Mesothelial cell of epicardium (in vitro differentiated cells): ENCODE measurements around the gene DICER1. TPM values are rescaled to one million over a fixed set of nuclear protein-coding genes. Genes with fewer than 3 reads are reported as not detected.

Experiments used
- DNase-seq, 2 experiments: peaks; one replicate each; pipeline ENCODE4 v3.0.0; 2021; ENCODE audit warnings: low spot score in 2 of 2; ENCODE audit not compliant: unreplicated experiment in 2 of 2
- H3K27ac Mint-ChIP-seq: 2 replicates; pipeline ENCODE4 v1.8.0; 2021; ENCODE audit warnings: mixed read lengths
- H3K27me3 Mint-ChIP-seq: 2 replicates; pipeline ENCODE4 v1.8.0; 2021; ENCODE audit warnings: low read depth, mixed read lengths
- H3K36me3 Mint-ChIP-seq: 2 replicates; pipeline ENCODE4 v1.8.0; 2021; ENCODE audit warnings: mixed read lengths
- H3K4me1 Mint-ChIP-seq: 2 replicates; pipeline ENCODE4 v1.8.0; 2021; ENCODE audit warnings: mixed read lengths
- H3K4me3 Mint-ChIP-seq: 2 replicates; pipeline ENCODE4 v1.8.0; 2021; ENCODE audit warnings: mild to moderate bottlenecking, moderate library complexity, mixed read lengths
- H3K9me3 Mint-ChIP-seq: 2 replicates; pipeline ENCODE4 v1.8.0; 2021; ENCODE audit warnings: mixed read lengths
- total RNA-seq: library from RNA; stranded (reverse); gene quantifications from 3 replicates; pipeline ENCODE4 v1.2.1, GENCODE V29; 2021
- TF ChIP-seq, protein P1 (sequence below): fragments of 200-600 bp; sonication (generic); IDR thresholded peaks from one replicate; pipeline ENCODE4 v1.5.0; 2021; ENCODE audit warnings: antibody characterized with exemption; ENCODE audit not compliant: unreplicated experiment

Gene DICER1
- total RNA-seq, 1 donor from 2014 or later, result 148 TPM

DNA sequence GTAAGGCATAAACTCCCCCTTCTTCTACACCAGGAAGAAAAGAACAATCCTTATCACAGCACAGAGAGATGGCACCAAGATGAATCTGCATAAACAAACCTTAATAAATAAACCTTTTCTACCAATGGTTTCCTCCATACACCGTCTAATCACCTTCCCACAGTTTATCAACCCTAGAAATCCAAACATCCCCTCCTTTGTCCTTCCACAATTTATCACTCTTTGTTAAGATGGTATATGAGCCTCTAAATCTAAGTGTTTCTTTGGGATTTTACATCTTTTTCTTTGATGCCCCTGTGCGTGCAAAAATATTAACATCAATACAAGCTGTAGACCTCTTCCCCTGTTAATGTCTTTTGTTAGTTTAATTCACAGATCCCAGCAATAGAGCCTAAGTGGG, 12.5 kb downstream of the DICER1 start:
- no peak for DNase-seq
- no peak overlapping the region for H3K4me3 Mint-ChIP-seq
- TF ChIP-seq, protein P1, sequence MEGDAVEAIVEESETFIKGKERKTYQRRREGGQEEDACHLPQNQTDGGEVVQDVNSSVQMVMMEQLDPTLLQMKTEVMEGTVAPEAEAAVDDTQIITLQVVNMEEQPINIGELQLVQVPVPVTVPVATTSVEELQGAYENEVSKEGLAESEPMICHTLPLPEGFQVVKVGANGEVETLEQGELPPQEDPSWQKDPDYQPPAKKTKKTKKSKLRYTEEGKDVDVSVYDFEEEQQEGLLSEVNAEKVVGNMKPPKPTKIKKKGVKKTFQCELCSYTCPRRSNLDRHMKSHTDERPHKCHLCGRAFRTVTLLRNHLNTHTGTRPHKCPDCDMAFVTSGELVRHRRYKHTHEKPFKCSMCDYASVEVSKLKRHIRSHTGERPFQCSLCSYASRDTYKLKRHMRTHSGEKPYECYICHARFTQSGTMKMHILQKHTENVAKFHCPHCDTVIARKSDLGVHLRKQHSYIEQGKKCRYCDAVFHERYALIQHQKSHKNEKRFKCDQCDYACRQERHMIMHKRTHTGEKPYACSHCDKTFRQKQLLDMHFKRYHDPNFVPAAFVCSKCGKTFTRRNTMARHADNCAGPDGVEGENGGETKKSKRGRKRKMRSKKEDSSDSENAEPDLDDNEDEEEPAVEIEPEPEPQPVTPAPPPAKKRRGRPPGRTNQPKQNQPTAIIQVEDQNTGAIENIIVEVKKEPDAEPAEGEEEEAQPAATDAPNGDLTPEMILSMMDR, result no peak
- H3K9me3 Mint-ChIP-seq, result peaks cover 15% of the 10 kb centered on the region
- H3K27me3 Mint-ChIP-seq, result no peaks in the 10 kb centered on the region
- peaks cover 18% of the 10 kb centered on the region for H3K36me3 Mint-ChIP-seq
- H3K4me1 Mint-ChIP-seq, result peaks cover 36% of the 10 kb centered on the region
- no peak overlapping the region for H3K27ac Mint-ChIP-seq

DNA sequence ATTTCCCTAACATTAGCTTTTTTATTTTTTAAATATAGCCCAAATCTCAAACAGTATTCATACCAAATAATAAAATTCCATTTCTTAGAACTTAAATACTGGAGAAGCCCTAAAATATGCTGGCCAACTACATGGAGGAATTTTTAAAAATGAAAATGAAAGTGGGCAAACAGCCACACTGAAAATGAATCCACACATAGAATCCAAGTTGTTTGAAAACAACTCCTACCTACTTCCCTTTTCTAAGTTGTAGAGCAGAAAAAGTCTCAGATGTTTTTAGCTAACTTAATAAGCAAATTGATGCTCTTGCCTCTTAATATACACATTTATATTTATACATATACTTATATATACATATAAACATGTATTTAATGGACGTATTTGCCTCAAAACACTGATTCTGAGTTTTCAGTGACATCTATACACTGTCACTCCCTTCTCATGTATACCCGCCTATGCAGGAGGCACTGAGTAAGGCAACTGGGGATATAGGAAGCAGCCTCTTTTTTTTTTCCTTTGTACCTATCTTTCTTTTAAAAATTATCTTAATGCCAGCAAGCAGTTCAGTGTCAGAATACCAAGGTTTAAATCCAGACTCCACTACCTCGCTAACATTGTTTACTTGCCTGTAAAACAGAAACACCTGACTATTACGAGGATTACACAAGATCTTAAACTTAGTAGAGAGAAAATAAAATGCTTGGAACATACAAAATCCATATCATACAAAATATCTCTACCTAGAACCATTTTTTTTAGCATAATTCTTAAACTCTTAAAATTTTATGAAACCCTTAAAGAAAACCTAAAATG, 13.3 kb downstream of the DICER1 start:
- H3K27me3 Mint-ChIP-seq, result no peaks in the 10 kb centered on the region
- H3K27ac Mint-ChIP-seq, result peak overlapping the region; percentile 19
- TF ChIP-seq, protein P1, result no peak
- H3K36me3 Mint-ChIP-seq, result peaks cover 18% of the 10 kb centered on the region
- DNase-seq, result no peak
- H3K4me1 Mint-ChIP-seq, result peaks cover 38% of the 10 kb centered on the region
- H3K4me3 Mint-ChIP-seq, result no peak overlapping the region
- peaks cover 15% of the 10 kb centered on the region for H3K9me3 Mint-ChIP-seq

DNA sequence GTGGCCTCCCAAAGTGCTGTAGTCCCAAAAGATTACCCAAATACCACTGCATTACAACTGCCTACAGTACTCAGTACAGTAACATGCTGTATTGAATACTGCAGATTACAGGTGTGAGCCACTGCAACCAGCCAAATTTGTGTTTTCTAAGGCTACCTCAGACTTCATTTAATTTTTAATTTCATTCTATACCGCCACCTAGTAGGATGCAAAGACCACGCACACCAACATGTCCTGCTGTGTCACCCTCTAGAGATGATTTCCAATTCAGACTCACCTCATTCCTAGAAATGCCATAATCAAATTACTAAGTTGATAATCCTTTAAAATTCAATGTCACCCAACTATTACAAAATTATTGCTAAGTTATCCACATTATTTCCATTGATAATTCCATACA, 15.1 kb downstream of the DICER1 start:
- Mint-ChIP-seq H3K4me1 (peaks cover 42% of the 10 kb centered on the region), H3K36me3 (peaks cover 18% of the 10 kb centered on the region), H3K4me3 (no peak overlapping the region), H3K27me3 (no peaks in the 10 kb centered on the region), H3K27ac (peak overlapping the region; percentile 83), H3K9me3 (peaks cover 15% of the 10 kb centered on the region)
- no peak for DNase-seq
- TF ChIP-seq, protein P1, result no peak

DNA sequence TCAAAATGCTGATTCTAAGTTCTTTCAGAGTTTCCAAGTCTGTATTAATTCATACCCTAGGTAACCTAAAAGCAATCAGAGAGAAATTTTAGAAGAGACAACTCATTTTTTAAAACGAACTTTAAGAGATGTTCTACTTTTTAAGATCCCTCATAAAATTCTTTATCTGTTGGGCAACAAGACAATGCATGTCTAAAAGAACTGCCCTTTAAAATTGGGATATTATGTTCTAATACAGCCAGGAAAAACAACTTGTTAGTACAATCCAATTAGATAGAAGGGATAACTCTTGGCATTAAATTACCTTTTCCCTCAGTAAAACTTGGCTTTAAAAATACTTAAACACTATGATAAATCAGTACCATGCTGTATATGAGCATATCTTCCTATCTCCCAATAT, 15.6 kb downstream of the DICER1 start:
- no peaks in the 10 kb centered on the region for H3K27me3 Mint-ChIP-seq
- DNase-seq, result no peak
- H3K4me3 Mint-ChIP-seq, result no peak overlapping the region
- H3K27ac Mint-ChIP-seq, result peak overlapping the region; percentile 83
- peaks cover 45% of the 10 kb centered on the region for H3K4me1 Mint-ChIP-seq
- H3K9me3 Mint-ChIP-seq, result peaks cover 15% of the 10 kb centered on the region
- H3K36me3 Mint-ChIP-seq, result peaks cover 17% of the 10 kb centered on the region
- TF ChIP-seq, protein P1, result no peak

DNA sequence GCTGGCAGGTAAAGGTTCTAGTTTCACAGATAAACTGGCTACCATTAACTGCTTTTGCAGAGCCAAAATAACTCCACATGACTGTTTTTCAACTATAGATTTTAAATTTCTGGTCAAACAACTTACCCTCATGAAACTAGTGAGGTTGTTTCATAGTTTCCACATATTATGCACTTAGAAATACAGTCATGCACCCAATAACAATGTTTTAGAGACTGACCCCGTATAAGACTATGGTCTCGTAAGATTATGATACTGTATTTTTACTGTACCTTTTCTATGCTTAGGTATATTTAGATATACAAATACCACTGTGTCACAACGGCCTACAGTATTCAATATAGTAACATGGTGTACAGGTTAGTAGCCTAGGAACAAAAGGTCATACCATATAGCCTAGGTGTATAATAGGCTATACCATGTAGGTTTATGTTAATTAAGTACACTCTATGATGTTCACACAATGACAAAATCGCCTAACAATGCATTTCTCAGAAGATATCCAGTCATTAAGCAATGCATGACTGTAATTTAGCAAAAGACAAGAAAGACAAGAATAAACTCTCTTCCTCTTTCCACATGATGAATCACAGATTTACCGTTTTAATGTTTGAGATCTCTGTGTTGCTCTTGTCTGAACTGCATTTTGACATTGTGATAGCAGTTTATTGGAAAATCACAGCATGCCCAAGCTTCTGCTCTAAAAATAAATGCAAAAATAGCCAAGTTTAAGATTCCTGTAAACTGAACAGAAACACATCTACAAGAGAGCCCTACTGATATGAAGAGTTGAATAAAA, 17.1 kb downstream of the DICER1 start:
- Mint-ChIP-seq H3K4me1 (peaks cover 48% of the 10 kb centered on the region), H3K36me3 (peaks cover 7% of the 10 kb centered on the region)

More for the DNA sequence above, 17.1 kb downstream of the DICER1 start:
- H3K27me3 Mint-ChIP-seq, result no peaks in the 10 kb centered on the region
- H3K4me3 Mint-ChIP-seq, result no peak overlapping the region
- TF ChIP-seq, protein P1, result no peak
- peak overlapping the region; percentile 68 for H3K27ac Mint-ChIP-seq
- peaks cover 8% of the 10 kb centered on the region for H3K9me3 Mint-ChIP-seq
- no peak for DNase-seq
